Natural killer cell (primary cell): Measurements from ENCODE around the gene DNAJC5. TPM values are rescaled to one million over a fixed set of nuclear protein-coding genes. Genes with fewer than 3 reads are reported as not detected.
A peak's percentile ranks its signal among the peaks of the same experiment; 100 is the strongest.

Experiments used
- ATAC-seq, 3 donors: fragments of 150-1000 bp in 2 of 3; fragments of 200-7000 bp in 1 of 3; cut with Tn5 transposase; 1 replicate in 1 of 3; 2 replicates in 2 of 3; pipeline ENCODE4 v1.10.0; 2021; ENCODE audit warnings: mild to moderate bottlenecking in 2 of 3, moderate library complexity in 2 of 3
- DNase-seq, 2 donors: peaks; one replicate each; pipeline versions ENCODE4 v3.0.0 to v3.0.0-alpha.2; 2013 to 2021; ENCODE audit warnings: mixed read lengths in 1 of 2
- H3K27ac ChIP-seq: one replicate; pipeline ENCODE4 v1.5.1; 2013; ENCODE audit warnings: mild to moderate bottlenecking, low read length
- H3K27me3 ChIP-seq: one replicate; pipeline ENCODE4 v1.6.1; 2013; ENCODE audit warnings: low read length; ENCODE audit not compliant: control insufficient read depth, insufficient read depth
- H3K36me3 ChIP-seq: one replicate; pipeline ENCODE4 v1.6.1; 2013; ENCODE audit warnings: low read length; ENCODE audit not compliant: control insufficient read depth, insufficient read depth
- H3K4me1 ChIP-seq: one replicate; pipeline ENCODE4 v1.6.1; 2013; ENCODE audit warnings: low read length; ENCODE audit not compliant: control insufficient read depth, insufficient read depth
- H3K4me3 ChIP-seq: one replicate; pipeline ENCODE4 v1.5.1; 2013; ENCODE audit warnings: low read length
- H3K9me3 ChIP-seq: one replicate; pipeline ENCODE4 v1.6.1; 2013; ENCODE audit warnings: low read length; ENCODE audit not compliant: control insufficient read depth, insufficient read depth
- H3K27ac Mint-ChIP-seq, 2 donors: one replicate each; pipeline ENCODE4 v1.8.0; 2022; ENCODE audit warnings: mild to moderate bottlenecking in 2 of 2, mixed read lengths in 2 of 2, moderate library complexity in 1 of 2
- H3K27me3 Mint-ChIP-seq, 2 donors: one replicate each; pipeline ENCODE4 v1.8.0; 2022; ENCODE audit warnings: low read depth in 2 of 2, mixed read lengths in 2 of 2
- H3K36me3 Mint-ChIP-seq: one replicate; pipeline ENCODE4 v1.8.0; 2022; ENCODE audit warnings: mixed read lengths
- H3K4me1 Mint-ChIP-seq, 2 donors: one replicate each; pipeline ENCODE4 v1.8.0; 2022; ENCODE audit warnings: mixed read lengths in 2 of 2
- H3K4me3 Mint-ChIP-seq: one replicate; pipeline ENCODE4 v1.8.0; 2022; ENCODE audit warnings: mild to moderate bottlenecking, moderate library complexity, mixed read lengths
- H3K9me3 Mint-ChIP-seq, 2 donors: one replicate each; pipeline ENCODE4 v1.8.0; 2022; ENCODE audit warnings: mixed read lengths in 2 of 2
- CTCF ChIP-seq: fragments of 200-600 bp; IDR thresholded peaks from one replicate; pipeline ENCODE4 v1.8.0; 2022; ENCODE audit warnings: antibody characterized with exemption
- WGBS: methylation state at CpG from one replicate; pipeline ENCODE4 v1.1.7; 2013; ENCODE audit warnings: missing lambda C conversion rate; ENCODE audit not compliant: insufficient coverage; 5-methylcytosine and 5-hydroxymethylcytosine counted together
- intact Hi-C: fragments of 100-400 bp; cut with micrococcal nuclease; formaldehyde crosslinking; loops from one replicate; pipeline ENCODE4 v1.14.2; 2022
- total RNA-seq, 4 donors: library from RNA; stranded (reverse); fragments of 120-200 nt in 1 of 4; gene quantifications; one replicate each; pipeline versions ENCODE4 v1.2.3 to v1.2.4, GENCODE V29; 2013 to 2022

DNAJC5 gene
- total RNA-seq, 3 donors from 2014 or later (not counting 1 experiment from before 2014, with no cell fraction given): 27.5 to 45.1 (median 42.8) TPM

- Histone ChIP-seq H3K36me3 (peaks cover 54% of the 10 kb centered on the region), H3K27me3 (no peaks in the 10 kb centered on the region), H3K4me1 (peaks cover 13% of the 10 kb centered on the region), H3K9me3 (no peaks in the 10 kb centered on the region), H3K27ac (no peak overlapping the region), H3K4me3 (no peak overlapping the region)
- WGBS: 89% methylated on average over 27 of the region's 27 CpGs
- no peak for ATAC-seq
- Mint-ChIP-seq H3K27me3 (no peaks in the 10 kb centered on the region), H3K4me3 (no peak overlapping the region), H3K4me1 (peaks cover 4 to 12% of the 10 kb centered on the region in 2 donors), H3K9me3 (no peaks in the 10 kb centered on the region), H3K27ac (peak overlapping the region in 1 of 2 donors; percentile 45), H3K36me3 (no peaks in the 10 kb centered on the region)
- intact Hi-C loops: no loop called here
- no peak for TF ChIP-seq CTCF
- no peak for DNase-seq
These were observed 9.5 kb upstream of the DNAJC5 start for GRCh38 chr20:63885264-63886053.

GRCh38 chr20:63886054-63886419 is 8.9 kb upstream of the DNAJC5 start:
- intact Hi-C loops: no loop called here
- WGBS: 99% methylated on average over 11 of the region's 14 CpGs
- H3K36me3 Mint-ChIP-seq: no peaks in the 10 kb centered on the region

GRCh38 chr20:63886921-63887320 is 8.0 kb upstream of the DNAJC5 start:
- intact Hi-C loops: no loop called here
- H3K4me3 ChIP-seq: no peak overlapping the region
- Mint-ChIP-seq H3K4me3 (no peak overlapping the region), H3K36me3 (no peaks in the 10 kb centered on the region), H3K27me3 (no peaks in the 10 kb centered on the region), H3K27ac (peak overlapping the region in 1 of 2 donors; percentile 31), H3K4me1 (peaks cover 4 to 12% of the 10 kb centered on the region in 2 donors), H3K9me3 (no peaks in the 10 kb centered on the region)
- H3K27ac ChIP-seq: no peak overlapping the region
- 98% methylated on average over 11 of the region's 11 CpGs for WGBS
- H3K27me3 ChIP-seq: no peaks in the 10 kb centered on the region
- H3K9me3 ChIP-seq: no peaks in the 10 kb centered on the region
- DNase-seq: no peak
- H3K4me1 ChIP-seq: peaks cover 13% of the 10 kb centered on the region
- TF ChIP-seq CTCF: no peak
- no peak for ATAC-seq
- peaks cover 56% of the 10 kb centered on the region for H3K36me3 ChIP-seq

More at GRCh38 chr20:63886054-63886419, 8.9 kb upstream of the DNAJC5 start:
- H3K4me1 Mint-ChIP-seq: peaks cover 4 to 12% of the 10 kb centered on the region in 2 donors
- H3K27me3 ChIP-seq: no peaks in the 10 kb centered on the region
- peaks cover 13% of the 10 kb centered on the region for H3K4me1 ChIP-seq
- TF ChIP-seq CTCF: no peak
- no peak overlapping the region for H3K4me3 Mint-ChIP-seq
- H3K9me3 Mint-ChIP-seq: no peaks in the 10 kb centered on the region
- H3K27ac Mint-ChIP-seq: no peak overlapping the region
- no peak overlapping the region for H3K4me3 ChIP-seq
- peaks cover 59% of the 10 kb centered on the region for H3K36me3 ChIP-seq
- no peaks in the 10 kb centered on the region for H3K9me3 ChIP-seq
- no peaks in the 10 kb centered on the region for H3K27me3 Mint-ChIP-seq
- ATAC-seq (no peak), DNase-seq (no peak)
- no peak overlapping the region for H3K27ac ChIP-seq
